Thyroid gland (tissue), 4 donors: Measurements from ENCODE around the gene STIM1. TPM values are rescaled to one million over a fixed set of nuclear protein-coding genes. Genes with fewer than 3 reads are reported as not detected.

Experiments used
- DNase-seq, 2 donors: peaks; one replicate each; pipeline ENCODE4 v3.0.0-alpha.2; 2019
- H3K27ac ChIP-seq, 3 donors: fragments of 200-600 bp; sonication (generic); 1 replicate in 2 of 3; 2 replicates in 1 of 3; pipeline ENCODE4 v1.5.1; 2016 to 2019; ENCODE audit warnings: mild to moderate bottlenecking in 1 of 3, moderate library complexity in 1 of 3
- H3K27me3 ChIP-seq: fragments of 200-600 bp; sonication (generic); one replicate; pipeline ENCODE4 v1.5.1; 2019
- H3K36me3 ChIP-seq, 2 donors: fragments of 200-600 bp; sonication (generic); one replicate each; pipeline ENCODE4 v1.5.1; 2016 to 2019
- H3K4me1 ChIP-seq, 2 donors: fragments of 200-600 bp; sonication (generic); one replicate each; pipeline ENCODE4 v1.5.1; 2017 to 2019
- H3K4me3 ChIP-seq, 3 donors: fragments of 200-600 bp; sonication (generic); replicated peaks in 1 of 3; 1 replicate in 2 of 3; 2 replicates in 1 of 3; pipeline ENCODE4 v1.5.1; 2016; ENCODE audit warnings: mild to moderate bottlenecking in 1 of 3
- H3K9me3 ChIP-seq: fragments of 200-600 bp; sonication (generic); one replicate; pipeline ENCODE4 v1.5.1; 2017
- CTCF ChIP-seq, 6 experiments: fragments of 200-600 bp in 3 of 6; fragments of 450-650 bp in 3 of 6; sonication (generic) in 3 of 6; IDR thresholded peaks; one replicate each; pipeline ENCODE4 v1.5.1; 2016 to 2019; ENCODE audit warnings: antibody characterized with exemption in 6 of 6, mild to moderate bottlenecking in 2 of 6, inconsistent platforms in 1 of 6, moderate library complexity in 1 of 6
- POLR2A ChIP-seq, 2 donors: fragments of 450-650 bp; IDR thresholded peaks; one replicate each; pipeline ENCODE4 v1.6.1; 2017; ENCODE audit warnings: antibody characterized with exemption in 2 of 2, mild to moderate bottlenecking in 2 of 2, moderate library complexity in 1 of 2
- WGBS, 2 donors: methylation state at CpG; one replicate each; pipeline ENCODE4 v1.1.5; 2017; 5-methylcytosine and 5-hydroxymethylcytosine counted together
- intact Hi-C: fragments of 100-400 bp; cut with DNase I; formaldehyde crosslinking; loops from one replicate; pipeline ENCODE4 v1.15.1; 2023
- total RNA-seq, 4 donors: library from RNA; depleted of rRNA; stranded (reverse); fragments of >200 nt; gene quantifications; one replicate each; pipeline ENCODE4 v1.2.3, GENCODE V29; 2016

STIM1 gene
- total RNA-seq, 4 donors from 2014 or later: 54.3 to 89.2 (median 71.0) TPM

GRCh38 chr11:3932698-3933097 lies 77.2 kb downstream of the STIM1 start:
- WGBS, 2 donors: 93 to 100% methylated on average over 2 of the region's 2 CpGs
- no peak for DNase-seq
- no peaks in the 10 kb centered on the region for H3K9me3 ChIP-seq
- H3K27me3 ChIP-seq: no peaks in the 10 kb centered on the region
- intact Hi-C loops: no loop called here
- H3K4me3 ChIP-seq: no peak overlapping the region
- no peaks in the 10 kb centered on the region for H3K36me3 ChIP-seq
- H3K4me1 ChIP-seq: peaks cover 32 to 64% of the 10 kb centered on the region in 2 donors
- TF ChIP-seq POLR2A (IDR thresholded peaks at IDR 0.05) (no peak), CTCF (IDR thresholded peaks at IDR 0.05) (no peak)
- no peak overlapping the region for H3K27ac ChIP-seq

- H3K27ac ChIP-seq: no peak overlapping the region
- WGBS, 2 donors: 73 to 96% methylated on average over 1 of the region's 1 CpG
- H3K4me1 ChIP-seq: peaks cover 33 to 59% of the 10 kb centered on the region in 2 donors
- intact Hi-C loops: no loop called here
- H3K27me3 ChIP-seq: no peaks in the 10 kb centered on the region
- no peaks in the 10 kb centered on the region for H3K36me3 ChIP-seq
- no peaks in the 10 kb centered on the region for H3K9me3 ChIP-seq
- H3K4me3 ChIP-seq: no peak overlapping the region
- no peak for DNase-seq
- TF ChIP-seq POLR2A (IDR thresholded peaks at IDR 0.05) (no peak), CTCF (IDR thresholded peaks at IDR 0.05) (no peak)
Observed at GRCh38 chr11:3933165-3933628, 77.7 kb downstream of the STIM1 start.

GRCh38 chr11:3934658-3935057 lies 79.2 kb downstream of the STIM1 start:
- Histone ChIP-seq H3K4me3 (no peak overlapping the region), H3K27ac (peak overlapping the region; percentile 10 to 28 (median 19)), H3K4me1 (peaks cover 27 to 47% of the 10 kb centered on the region in 2 donors), H3K27me3 (no peaks in the 10 kb centered on the region), H3K9me3 (no peaks in the 10 kb centered on the region), H3K36me3 (no peaks in the 10 kb centered on the region)
- TF ChIP-seq CTCF (IDR thresholded peaks at IDR 0.05) (no peak), POLR2A (IDR thresholded peaks at IDR 0.05) (no peak)
- DNase-seq: peak; percentile 23 to 33
- 67 to 79% methylated on average over 1 of the region's 1 CpG for WGBS, 2 donors
- intact Hi-C loops: no loop called here

- H3K4me3 ChIP-seq: no peak overlapping the region
Observed at GRCh38 chr11:3936517-3936916, 81.1 kb downstream of the STIM1 start.

GRCh38 chr11:3939211-3939610 lies 83.7 kb downstream of the STIM1 start:
- no peak for TF ChIP-seq CTCF (IDR thresholded peaks at IDR 0.05)
- Histone ChIP-seq H3K4me1 (peaks cover 47 to 66% of the 10 kb centered on the region in 2 donors), H3K27me3 (no peaks in the 10 kb centered on the region), H3K36me3 (no peaks in the 10 kb centered on the region), H3K27ac (peak overlapping the region in 1 of 3 donors; percentile 44), H3K4me3 (no peak overlapping the region), H3K9me3 (no peaks in the 10 kb centered on the region)
- intact Hi-C loops: no loop called here
- no peak for DNase-seq

More at GRCh38 chr11:3936517-3936916, 81.1 kb downstream of the STIM1 start:
- no peak for DNase-seq
- Histone ChIP-seq H3K36me3 (no peaks in the 10 kb centered on the region), H3K9me3 (no peaks in the 10 kb centered on the region), H3K4me1 (peaks cover 22 to 43% of the 10 kb centered on the region in 2 donors), H3K27ac (no peak overlapping the region), H3K27me3 (no peaks in the 10 kb centered on the region)
- intact Hi-C loops: no loop called here
- 92 to 95% methylated on average over 1 of the region's 1 CpG for WGBS, 2 donors
- TF ChIP-seq CTCF (IDR thresholded peaks at IDR 0.05) (no peak), POLR2A (IDR thresholded peaks at IDR 0.05) (no peak)
